Loucy (cell line): ENCODE results near the gene TESK1.

Experiments used
- H2AFZ ChIP-seq: fragments of 200-600 bp; sonication (generic); 2 replicates; pipeline ENCODE4 v1.6.0; 2016; ENCODE audit warnings: antibody characterized with exemption, mild to moderate bottlenecking, low read length, moderate library complexity
- H3F3A ChIP-seq: fragments of 200-600 bp; 2 replicates; pipeline ENCODE4 v1.6.0; 2016; ENCODE audit warnings: antibody characterized with exemption, low read depth, mild to moderate bottlenecking
- H3K27me3 ChIP-seq: fragments of 200-600 bp; sonication (generic); 2 replicates; pipeline ENCODE4 v1.6.1; 2014; ENCODE audit warnings: low read length, mild to moderate bottlenecking; ENCODE audit not compliant: insufficient read depth, poor library complexity, severe bottlenecking
- H3K36me3 ChIP-seq: fragments of 200-600 bp; sonication (generic); 2 replicates; pipeline ENCODE4 v1.6.1; 2016; ENCODE audit warnings: low read length; ENCODE audit not compliant: insufficient read depth
- H3K4me1 ChIP-seq: fragments of 200-600 bp; sonication (generic); 2 replicates; pipeline ENCODE4 v1.5.1; 2014; ENCODE audit warnings: low read length, mild to moderate bottlenecking; ENCODE audit not compliant: insufficient read depth, poor library complexity, severe bottlenecking
- H3K4me2 ChIP-seq: fragments of 200-600 bp; sonication (generic); 2 replicates; pipeline ENCODE4 v1.6.0; 2014; ENCODE audit warnings: antibody characterized with exemption, low read length, low read depth, mild to moderate bottlenecking; ENCODE audit not compliant: poor library complexity, severe bottlenecking
- H3K4me3 ChIP-seq: fragments of 200-600 bp; sonication (generic); 2 replicates; pipeline ENCODE4 v1.5.1; 2014; ENCODE audit warnings: low read length, mild to moderate bottlenecking, mixed read lengths; ENCODE audit not compliant: poor library complexity, severe bottlenecking
- H3K79me2 ChIP-seq: fragments of 200-600 bp; sonication (generic); 2 replicates; pipeline ENCODE4 v1.6.1; 2014; ENCODE audit warnings: low read length; ENCODE audit not compliant: insufficient read depth
- H3K9ac ChIP-seq: fragments of 200-600 bp; sonication (generic); 2 replicates; pipeline ENCODE4 v1.6.0; 2014; ENCODE audit warnings: mild to moderate bottlenecking, low read depth, low read length, moderate library complexity; ENCODE audit not compliant: poor library complexity, severe bottlenecking
- H3K9me2 ChIP-seq: fragments of 200-600 bp; sonication (generic); replicated peaks from 2 replicates; pipeline ENCODE4 v1.6.1; 2016; ENCODE audit warnings: low read depth, low read length, mixed read lengths
- H3K9me3 ChIP-seq: fragments of 200-600 bp; sonication (generic); 2 replicates; pipeline ENCODE4 v1.6.1; 2014; ENCODE audit warnings: mild to moderate bottlenecking, antibody characterized with exemption, low read length, low read depth; ENCODE audit not compliant: insufficient read depth
- H4K20me1 ChIP-seq: fragments of 200-600 bp; sonication (generic); 2 replicates; pipeline ENCODE4 v1.6.0; 2014; ENCODE audit warnings: antibody characterized with exemption, low read length, mild to moderate bottlenecking; ENCODE audit not compliant: insufficient read depth, poor library complexity, severe bottlenecking
- EZH2phosphoT487 ChIP-seq: fragments of 200-600 bp; IDR thresholded peaks from 2 replicates; pipeline ENCODE4 v1.6.1; 2018; ENCODE audit warnings: antibody characterized with exemption, mild to moderate bottlenecking, moderate library complexity, borderline replicate concordance
- TF ChIP-seq, protein P1 (sequence below): fragments of 200-600 bp; sonication (generic); conservative IDR thresholded peaks from 2 replicates; pipeline ENCODE4 v1.5.1; 2014; ENCODE audit warnings: mild to moderate bottlenecking, antibody characterized with exemption, low read length

The TESK1 gene

DNA sequence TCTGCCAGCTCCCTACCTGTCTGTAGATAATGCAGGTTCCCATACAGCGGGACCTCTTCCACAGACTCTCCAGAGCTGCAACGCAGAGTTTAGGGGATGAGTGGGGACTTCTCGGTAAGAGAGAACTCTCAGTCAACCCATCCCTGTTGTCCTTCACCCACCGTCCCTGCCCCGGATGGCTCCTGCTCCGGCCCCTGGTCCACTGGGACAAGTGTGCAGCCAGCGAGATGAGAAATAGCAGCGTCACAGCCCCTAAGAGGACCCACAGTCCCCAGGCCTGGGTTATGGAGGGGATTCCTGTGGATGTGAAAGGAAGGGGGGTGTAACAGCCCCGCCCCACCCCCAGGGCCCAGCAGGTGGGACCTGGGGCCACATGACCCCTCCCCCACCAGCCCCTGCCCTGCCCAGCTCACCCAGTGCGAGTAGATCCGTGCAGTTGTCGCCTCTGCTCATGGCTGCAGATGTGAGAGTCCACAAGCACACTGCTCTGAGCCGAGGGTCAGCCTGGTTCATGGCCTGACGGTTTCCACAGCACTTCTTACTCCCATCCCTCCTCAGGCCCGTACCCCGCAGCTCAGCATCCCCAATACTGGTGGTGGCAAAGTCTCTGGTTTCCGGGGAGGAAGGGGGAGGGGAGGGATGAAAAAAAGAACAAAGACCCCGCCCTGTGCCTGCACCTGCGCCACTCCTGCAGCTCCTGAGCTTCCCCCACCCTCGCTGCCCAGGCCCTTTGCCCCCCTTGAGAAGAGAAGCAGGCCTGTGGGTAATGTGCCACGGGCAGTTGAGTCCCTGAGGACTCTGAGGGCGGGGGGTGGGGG is 45.5 kb downstream of the TESK1 start, which contains the start of gene SIT1:
SIT1 (minus strand) TSS at position 591 of the 818 bp plus-strand sequence; CDS start at position 513, 78 bp downstream.
- no peaks in the 10 kb centered on the region for H3K27me3 ChIP-seq
- no peaks in the 10 kb centered on the region for H3K9me3 ChIP-seq
- TF ChIP-seq, protein P1, sequence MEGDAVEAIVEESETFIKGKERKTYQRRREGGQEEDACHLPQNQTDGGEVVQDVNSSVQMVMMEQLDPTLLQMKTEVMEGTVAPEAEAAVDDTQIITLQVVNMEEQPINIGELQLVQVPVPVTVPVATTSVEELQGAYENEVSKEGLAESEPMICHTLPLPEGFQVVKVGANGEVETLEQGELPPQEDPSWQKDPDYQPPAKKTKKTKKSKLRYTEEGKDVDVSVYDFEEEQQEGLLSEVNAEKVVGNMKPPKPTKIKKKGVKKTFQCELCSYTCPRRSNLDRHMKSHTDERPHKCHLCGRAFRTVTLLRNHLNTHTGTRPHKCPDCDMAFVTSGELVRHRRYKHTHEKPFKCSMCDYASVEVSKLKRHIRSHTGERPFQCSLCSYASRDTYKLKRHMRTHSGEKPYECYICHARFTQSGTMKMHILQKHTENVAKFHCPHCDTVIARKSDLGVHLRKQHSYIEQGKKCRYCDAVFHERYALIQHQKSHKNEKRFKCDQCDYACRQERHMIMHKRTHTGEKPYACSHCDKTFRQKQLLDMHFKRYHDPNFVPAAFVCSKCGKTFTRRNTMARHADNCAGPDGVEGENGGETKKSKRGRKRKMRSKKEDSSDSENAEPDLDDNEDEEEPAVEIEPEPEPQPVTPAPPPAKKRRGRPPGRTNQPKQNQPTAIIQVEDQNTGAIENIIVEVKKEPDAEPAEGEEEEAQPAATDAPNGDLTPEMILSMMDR: no peak
- no peak for TF ChIP-seq EZH2phosphoT487
- no peaks in the 10 kb centered on the region for H3K36me3 ChIP-seq
- peaks cover 6% of the 10 kb centered on the region for H4K20me1 ChIP-seq
- peak within 1 kb of the TSS; percentile 48 for H2AFZ ChIP-seq
- H3K9me2 ChIP-seq: no peaks in the 10 kb centered on the region
- peaks cover 52% of the 10 kb centered on the region for H3K79me2 ChIP-seq
- H3K9ac ChIP-seq: peak within 1 kb of the TSS; percentile 85
- H3K4me2 ChIP-seq: peak within 1 kb of the TSS; percentile 98
- H3K4me1 ChIP-seq: peaks cover 44% of the 10 kb centered on the region
- peak within 1 kb of the TSS; percentile 80 for H3K4me3 ChIP-seq
- peaks cover 8% of the 10 kb centered on the region; the same call in 1 of the 2 replicates for H3F3A ChIP-seq

DNA sequence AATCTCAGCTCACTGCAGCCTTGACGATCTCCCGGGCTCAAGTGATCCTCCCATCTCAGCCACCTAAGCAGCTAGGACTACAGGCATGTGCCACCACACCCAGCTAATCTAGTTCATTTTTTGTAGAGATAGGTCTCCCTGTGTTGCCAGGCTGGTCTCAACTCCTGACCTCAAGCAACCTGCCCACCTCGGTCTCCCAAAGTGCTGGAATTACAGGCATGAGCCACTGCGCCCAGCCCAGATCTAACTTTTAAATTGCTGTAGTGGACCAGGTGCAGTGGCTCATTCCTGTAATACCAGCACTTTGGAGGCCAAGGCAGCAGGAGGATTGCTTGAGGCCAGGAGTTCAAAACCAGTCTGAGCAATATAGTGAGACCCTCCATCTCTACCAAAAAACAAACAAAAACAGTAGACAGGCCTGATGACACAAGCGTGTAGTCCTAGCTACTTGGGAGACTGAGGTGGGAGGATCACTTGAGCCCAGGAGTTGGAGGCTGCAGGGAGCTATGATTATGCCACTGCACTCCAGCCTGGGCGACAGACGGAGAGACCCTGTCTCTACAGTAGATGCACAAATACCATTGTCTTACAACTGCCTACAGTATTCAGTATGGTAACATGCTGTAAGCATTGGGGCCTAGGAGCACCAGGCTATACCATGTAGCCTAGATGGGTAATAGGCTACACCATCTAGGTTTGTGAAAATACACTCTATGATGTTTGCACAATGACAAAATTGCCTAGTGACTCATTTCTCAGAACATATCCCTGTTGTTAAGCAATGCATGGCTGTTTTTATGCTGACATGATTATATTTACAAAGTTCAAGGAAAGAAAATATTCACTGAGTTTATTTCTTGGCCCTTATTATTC is 47.1 kb downstream of the TESK1 start:
- peaks cover 10% of the 10 kb centered on the region; the same call in 1 of the 2 replicates for H3F3A ChIP-seq
- no peaks in the 10 kb centered on the region for H3K9me3 ChIP-seq
- peak overlapping the region; percentile 98 for H3K4me2 ChIP-seq
- no peaks in the 10 kb centered on the region for H3K36me3 ChIP-seq
- H3K9ac ChIP-seq: no peak overlapping the region
- H3K4me1 ChIP-seq: peaks cover 53% of the 10 kb centered on the region
- peaks cover 6% of the 10 kb centered on the region for H4K20me1 ChIP-seq
- no peaks in the 10 kb centered on the region for H3K9me2 ChIP-seq
- no peaks in the 10 kb centered on the region for H3K27me3 ChIP-seq
- no peak overlapping the region for H2AFZ ChIP-seq
- no peak for TF ChIP-seq EZH2phosphoT487
- TF ChIP-seq, protein P1: no peak
- H3K4me3 ChIP-seq: no peak overlapping the region
- peaks cover 50% of the 10 kb centered on the region for H3K79me2 ChIP-seq

DNA sequence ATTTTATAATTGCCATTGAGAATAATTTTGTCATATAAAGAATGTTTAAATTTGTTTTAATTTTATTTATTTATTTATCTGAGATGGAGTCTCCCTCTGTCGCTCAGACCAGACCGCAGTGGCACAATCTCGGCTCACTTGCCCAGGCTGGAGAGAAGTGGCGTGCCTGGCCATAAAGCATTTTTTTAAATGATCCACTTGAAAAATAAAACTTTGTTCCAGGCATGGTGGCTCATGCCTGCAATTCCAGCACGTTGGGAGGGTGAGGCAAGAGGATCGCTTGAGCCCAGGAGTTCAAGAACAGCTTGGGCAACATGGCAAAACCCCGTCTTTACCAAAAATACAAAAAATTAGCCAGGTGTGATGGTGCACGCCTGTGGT is 47.8 kb downstream of the TESK1 start:
- Histone ChIP-seq H3K9me2 (no peaks in the 10 kb centered on the region), H4K20me1 (peaks cover 3% of the 10 kb centered on the region), H3K4me1 (peaks cover 50% of the 10 kb centered on the region), H3K4me3 (no peak overlapping the region), H3F3A (peaks cover 12% of the 10 kb centered on the region; the same call in 1 of the 2 replicates), H3K27me3 (no peaks in the 10 kb centered on the region), H3K79me2 (peaks cover 44% of the 10 kb centered on the region), H3K9me3 (no peaks in the 10 kb centered on the region), H3K9ac (no peak overlapping the region), H3K36me3 (no peaks in the 10 kb centered on the region), H2AFZ (no peak overlapping the region), H3K4me2 (no peak overlapping the region)
- TF ChIP-seq, protein P1: no peak
- no peak for TF ChIP-seq EZH2phosphoT487
